IMR-90 (cell line): ENCODE results near the gene ANKRD27. TPM values are rescaled to one million over a fixed set of nuclear protein-coding genes. Genes with fewer than 3 reads are reported as not detected.

Experiments
- ATAC-seq: fragments of 200-7000 bp; cut with Tn5 transposase; 2 replicates; pipeline ENCODE4 v1.9.1; 2020; ENCODE audit warnings: low read depth, mild to moderate bottlenecking, moderate library complexity
- BruUV-seq: library from RNA; stranded (reverse); fragments of 400-500 nt; replicated peaks from 2 replicates; lab custom pipeline; 2021; lab: Mats Ljungman, UMichigan
- CTCF ChIA-PET: fragments of 300-600 bp; formaldehyde crosslinking; extraction: SDS; loops from one replicate; lab custom pipeline; 2021; ENCODE audit warnings: antibody characterized with exemption; lab: Yijun Ruan, JAX
- POLR2A ChIA-PET: fragments of 300-600 bp; sonication (Branson Sonifier 250); formaldehyde crosslinking; loops from one replicate; lab custom pipeline; 2022; ENCODE audit warnings: antibody characterized with exemption; ENCODE audit not compliant: unreplicated experiment; lab: Charles Lee
- DNase-seq: peaks from one replicate; pipeline ENCODE4 v3.0.0; 2013
- H2AFZ ChIP-seq: replicated peaks from 2 replicates; pipeline ENCODE3; 2013; ENCODE audit warnings: low read length, mild to moderate bottlenecking; ENCODE audit not compliant: poor library complexity
- H2AK5ac ChIP-seq: 2 replicates; pipeline ENCODE4 v1.6.1; 2013; ENCODE audit warnings: low read depth, low read length, inconsistent platforms
- H2AK9ac ChIP-seq: replicated peaks from 2 replicates; pipeline ENCODE3; 2013; ENCODE audit warnings: mild to moderate bottlenecking, low read depth, low read length, moderate library complexity; ENCODE audit not compliant: poor library complexity
- H2BK120ac ChIP-seq: 2 replicates; pipeline ENCODE4 v1.6.1; 2013; ENCODE audit warnings: low read depth, low read length, inconsistent platforms
- H2BK15ac ChIP-seq: 3 replicates; pipeline ENCODE4 v1.6.1; 2013; ENCODE audit warnings: low read depth, low read length, inconsistent platforms
- H2BK20ac ChIP-seq: 2 replicates; pipeline ENCODE4 v1.6.1; 2013; ENCODE audit warnings: low read depth, mild to moderate bottlenecking, inconsistent platforms, low read length, moderate library complexity
- H2BK5ac ChIP-seq: 2 replicates; pipeline ENCODE4 v1.6.1; 2013; ENCODE audit warnings: mild to moderate bottlenecking, low read depth, low read length, inconsistent platforms; ENCODE audit not compliant: poor library complexity, severe bottlenecking
- H3K14ac ChIP-seq: replicated peaks from 2 replicates; pipeline ENCODE4 v1.6.1; 2013; ENCODE audit warnings: low read depth, low read length, inconsistent platforms
- H3K18ac ChIP-seq: 2 replicates; pipeline ENCODE4 v1.6.1; 2013; ENCODE audit warnings: low read depth, low read length, control low read depth
- H3K23ac ChIP-seq: 2 replicates; pipeline ENCODE4 v1.6.1; 2013; ENCODE audit warnings: low read depth, low read length, inconsistent platforms
- H3K27ac ChIP-seq: 2 replicates; pipeline ENCODE4 v1.5.1; 2013; ENCODE audit warnings: mild to moderate bottlenecking, control low read depth, low read length; ENCODE audit not compliant: insufficient read depth
- H3K27me3 ChIP-seq: 2 replicates; pipeline ENCODE4 v1.6.1; 2013; ENCODE audit warnings: low read length; ENCODE audit not compliant: control insufficient read depth, insufficient read depth
- H3K36me3 ChIP-seq: 2 replicates; pipeline ENCODE4 v1.6.1; 2013; ENCODE audit warnings: low read length, mixed read lengths; ENCODE audit not compliant: control insufficient read depth, insufficient read depth
- H3K4ac ChIP-seq: 2 replicates; pipeline ENCODE4 v1.6.1; 2013; ENCODE audit warnings: low read depth, low read length, inconsistent platforms
- H3K4me1 ChIP-seq: 2 replicates; pipeline ENCODE4 v1.6.1; 2013; ENCODE audit warnings: low read length, mixed read lengths; ENCODE audit not compliant: control insufficient read depth, insufficient read depth
- H3K4me2 ChIP-seq: 2 replicates; pipeline ENCODE4 v1.6.1; 2013; ENCODE audit warnings: low read depth, mild to moderate bottlenecking, control low read depth, low read length, moderate library complexity
- H3K4me3 ChIP-seq: 2 replicates; pipeline ENCODE4 v1.5.1; 2013; ENCODE audit warnings: low read depth, mild to moderate bottlenecking, control low read depth, low read length, moderate library complexity; ENCODE audit not compliant: insufficient read depth
- H3K56ac ChIP-seq: 2 replicates; pipeline ENCODE4 v1.6.1; 2013; ENCODE audit warnings: low read length, inconsistent platforms; ENCODE audit not compliant: insufficient read depth; ENCODE audit errors: extremely low read depth
- H3K79me1 ChIP-seq, 2 experiments: 2 replicates each; pipeline ENCODE4 v1.6.1; 2013; ENCODE audit warnings: low read length in 2 of 2, inconsistent platforms in 1 of 2, low read depth in 1 of 2
- H3K9ac ChIP-seq: 2 replicates; pipeline ENCODE4 v1.6.1; 2013; ENCODE audit warnings: low read depth, low read length, control low read depth
- H3K9me1 ChIP-seq: 2 replicates; pipeline ENCODE4 v1.6.1; 2013; ENCODE audit warnings: low read length, inconsistent platforms; ENCODE audit not compliant: insufficient read depth
- H3K9me3 ChIP-seq: 2 replicates; pipeline ENCODE4 v1.6.1; 2013; ENCODE audit warnings: low read length; ENCODE audit not compliant: control insufficient read depth, insufficient read depth
- H4K20me1 ChIP-seq: 2 replicates; pipeline ENCODE4 v1.6.1; 2013; ENCODE audit warnings: low read length, inconsistent platforms; ENCODE audit not compliant: insufficient read depth
- H4K5ac ChIP-seq: 2 replicates; pipeline ENCODE4 v1.6.1; 2013; ENCODE audit warnings: mild to moderate bottlenecking, low read depth, low read length, control low read depth
- H4K8ac ChIP-seq, 2 experiments: 2 replicates each; pipeline ENCODE4 v1.6.1; 2013; ENCODE audit warnings: low read depth in 2 of 2, low read length in 2 of 2, control low read depth in 1 of 2, inconsistent platforms in 1 of 2
- H4K91ac ChIP-seq: 2 replicates; pipeline ENCODE4 v1.6.1; 2013; ENCODE audit warnings: low read depth, low read length, inconsistent platforms; ENCODE audit not compliant: insufficient read depth
- BHLHE40 ChIP-seq: fragments of 150-350 bp; IDR thresholded peaks from 2 replicates; pipeline ENCODE4 v1.6.1; 2016; ENCODE audit warnings: mild to moderate bottlenecking, low read depth, low read length
- CEBPB ChIP-seq: IDR thresholded peaks from 2 replicates; pipeline ENCODE4 v1.6.1; 2012; ENCODE audit warnings: low read depth, low read length, improper control_type of control experiment
- CHD1 ChIP-seq: IDR thresholded peaks from 2 replicates; pipeline ENCODE4 v1.6.1; 2012; ENCODE audit warnings: low read depth, low read length, improper control_type of control experiment
- FOS ChIP-seq: fragments of 150-350 bp; IDR thresholded peaks from 2 replicates; pipeline ENCODE4 v1.6.1; 2016; ENCODE audit warnings: low read depth, low read length
- MAFK ChIP-seq: IDR thresholded peaks from 2 replicates; pipeline ENCODE4 v1.6.1; 2012; ENCODE audit warnings: low read depth, low read length, improper control_type of control experiment
- MAZ ChIP-seq: IDR thresholded peaks from 2 replicates; pipeline ENCODE4 v1.6.1; 2012; ENCODE audit warnings: low read depth, mild to moderate bottlenecking, low read length, improper control_type of control experiment, moderate library complexity, borderline replicate concordance
- MXI1 ChIP-seq: IDR thresholded peaks from 2 replicates; pipeline ENCODE4 v1.6.1; 2012; ENCODE audit warnings: low read depth, mild to moderate bottlenecking, low read length, moderate library complexity, borderline replicate concordance
- NFE2L2 ChIP-seq: fragments of 150-350 bp; IDR thresholded peaks from 2 replicates; pipeline ENCODE4 v1.6.1; 2016; ENCODE audit warnings: low read depth, mild to moderate bottlenecking, low read length
- POLR2A ChIP-seq: IDR thresholded peaks from 2 replicates; pipeline ENCODE4 v1.6.1; 2012; ENCODE audit warnings: mild to moderate bottlenecking, low read depth, low read length
- RAD21 ChIP-seq: IDR thresholded peaks from 2 replicates; pipeline ENCODE4 v1.6.1; 2012; ENCODE audit warnings: low read length, improper control_type of control experiment
- RCOR1 ChIP-seq: IDR thresholded peaks from 2 replicates; pipeline ENCODE4 v1.6.1; 2012; ENCODE audit warnings: mild to moderate bottlenecking, low read length, improper control_type of control experiment; ENCODE audit not compliant: insufficient replicate concordance
- RFX5 ChIP-seq: IDR thresholded peaks from 2 replicates; pipeline ENCODE4 v1.8.0; 2012; ENCODE audit warnings: low read depth, mild to moderate bottlenecking, low read length, moderate library complexity
- SMC3 ChIP-seq: fragments of 150-350 bp; IDR thresholded peaks from 2 replicates; pipeline ENCODE4 v1.6.1; 2016; ENCODE audit warnings: low read depth, mild to moderate bottlenecking, antibody characterized with exemption, low read length, moderate library complexity
- USF2 ChIP-seq: fragments of 150-350 bp; IDR thresholded peaks from 2 replicates; pipeline ENCODE4 v1.6.1; 2017; ENCODE audit warnings: mild to moderate bottlenecking, antibody characterized with exemption, low read length, low read depth
- WGBS, 2 experiments: methylation state at CpG; one replicate each; pipeline versions ENCODE4 v1.1.5 to v1.1.7; 2013; ENCODE audit warnings: missing lambda C conversion rate in 2 of 2; ENCODE audit not compliant: insufficient read length in 1 of 2; ENCODE audit errors: extremely low coverage in 2 of 2; 5-methylcytosine and 5-hydroxymethylcytosine counted together
- dilution Hi-C: fragments of 300-500 bp; cut with HindIII; formaldehyde crosslinking; loops from one replicate; pipeline ENCODE4 v1.14.3; 2018; ENCODE audit warnings: low sequenced_read_pairs; ENCODE audit not compliant: unreplicated experiment
- in situ Hi-C: fragments of 300-500 bp; cut with MboI; formaldehyde crosslinking; loops from 3 replicates; pipeline ENCODE4 v1.14.3; 2019; ENCODE audit warnings: low sequenced_read_pairs, inconsistent platforms, mixed read lengths
- intact Hi-C: fragments of 100-400 bp; cut with micrococcal nuclease; formaldehyde crosslinking; loops from 2 replicates; pipeline ENCODE4 v1.10.0; 2022
- polyA plus RNA-seq, 3 experiments: library from polyadenylated mRNA; depleted of rRNA; stranded (reverse); fragments of >200 nt; gene quantifications; 2 replicates each; pipeline ENCODE4 v1.2.3, GENCODE V29; 2012; ENCODE audit warnings: low replicate concordance in 1 of 3
- total RNA-seq: library from RNA; depleted of rRNA; stranded (reverse); fragments of >200 nt; gene quantifications from 2 replicates; pipeline ENCODE4 v1.2.3, GENCODE V29; 2012
- TF ChIP-seq, protein P1 (sequence below): fragments of 150-350 bp; IDR thresholded peaks from 2 replicates; pipeline ENCODE4 v1.6.1; 2016; ENCODE audit warnings: low read depth, mild to moderate bottlenecking, low read length, moderate library complexity, borderline replicate concordance
- TF ChIP-seq, protein P2 (sequence below): conservative IDR thresholded peaks from 2 replicates; pipeline ENCODE4 v1.5.1; 2012; ENCODE audit warnings: mild to moderate bottlenecking, low read depth, low read length, improper control_type of control experiment

Gene ANKRD27
- total and polyA plus RNA-seq, 2 of the 4 experiments (the other 2 are of a cell fraction): 16.7 to 35.0 TPM

DNA sequence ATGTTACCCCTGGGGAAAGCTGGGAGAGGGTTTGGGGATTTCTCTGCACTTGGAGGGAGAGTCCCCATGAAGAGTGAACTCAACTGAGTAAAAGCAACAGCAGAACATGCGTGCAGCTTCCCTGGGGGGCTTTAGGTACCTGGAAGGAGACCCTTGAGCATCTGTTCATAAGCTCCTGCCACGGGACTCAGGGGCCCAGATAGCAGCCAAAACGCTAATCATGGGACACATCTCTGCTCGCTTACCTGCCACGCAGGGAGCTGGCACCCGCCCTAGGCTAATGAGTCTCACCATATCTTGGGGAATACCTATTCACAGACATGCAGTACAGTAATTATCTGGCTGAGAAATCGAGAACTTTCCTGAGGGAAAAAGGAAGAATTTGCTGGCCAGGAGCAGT lies 60.1 kb downstream of the ANKRD27 start:
- ATAC-seq (no peak), DNase-seq (no peak)
- Histone ChIP-seq H2AK9ac (no peak overlapping the region), H3K56ac (no peak overlapping the region), H3K23ac (no peak overlapping the region), H3K79me1 (peaks cover 0 to 2% of the 10 kb centered on the region in 2 experiments; a peak in 1 of 4 replicates), H3K27me3 (no peaks in the 10 kb centered on the region), H2BK120ac (no peak overlapping the region), H3K9ac (no peak overlapping the region), H3K4ac (no peak overlapping the region), H3K4me1 (no peaks in the 10 kb centered on the region), H4K20me1 (no peaks in the 10 kb centered on the region), H4K8ac (no peak overlapping the region), H3K9me1 (no peaks in the 10 kb centered on the region), H2AFZ (no peak overlapping the region), H3K36me3 (peaks cover 54% of the 10 kb centered on the region), H3K4me2 (no peak overlapping the region), H2BK15ac (no peak overlapping the region), H4K5ac (no peak overlapping the region), H2BK20ac (no peak overlapping the region), H4K91ac (no peak overlapping the region), H3K18ac (no peak overlapping the region), H2AK5ac (no peak overlapping the region), H3K14ac (no peak overlapping the region), H2BK5ac (no peak overlapping the region), H3K27ac (no peak overlapping the region), H3K4me3 (no peak overlapping the region), H3K9me3 (no peaks in the 10 kb centered on the region)
- WGBS, 2 experiments: 100% methylated on average over 2 of the region's 7 CpGs; no CpG with 5 or more reads in 1 of the 2 experiments
- CTCF ChIA-PET: no interaction called here
- BruUV-seq: no TSS peak
- POLR2A ChIA-PET: no interaction called here
- intact Hi-C loops (no loop called here), dilution Hi-C loops (no loop called here), in situ Hi-C loops (no loop called here)
- TF ChIP-seq MXI1 (no peak), FOS (no peak), RCOR1 (no peak), MAZ (no peak), USF2 (no peak), MAFK (no peak), CHD1 (no peak), SMC3 (no peak), POLR2A (no peak), BHLHE40 (no peak), CEBPB (no peak), RAD21 (no peak), NFE2L2 (no peak), RFX5 (no peak)
- TF ChIP-seq, protein P1, sequence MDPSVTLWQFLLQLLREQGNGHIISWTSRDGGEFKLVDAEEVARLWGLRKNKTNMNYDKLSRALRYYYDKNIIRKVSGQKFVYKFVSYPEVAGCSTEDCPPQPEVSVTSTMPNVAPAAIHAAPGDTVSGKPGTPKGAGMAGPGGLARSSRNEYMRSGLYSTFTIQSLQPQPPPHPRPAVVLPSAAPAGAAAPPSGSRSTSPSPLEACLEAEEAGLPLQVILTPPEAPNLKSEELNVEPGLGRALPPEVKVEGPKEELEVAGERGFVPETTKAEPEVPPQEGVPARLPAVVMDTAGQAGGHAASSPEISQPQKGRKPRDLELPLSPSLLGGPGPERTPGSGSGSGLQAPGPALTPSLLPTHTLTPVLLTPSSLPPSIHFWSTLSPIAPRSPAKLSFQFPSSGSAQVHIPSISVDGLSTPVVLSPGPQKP: no peak
- TF ChIP-seq, protein P2, sequence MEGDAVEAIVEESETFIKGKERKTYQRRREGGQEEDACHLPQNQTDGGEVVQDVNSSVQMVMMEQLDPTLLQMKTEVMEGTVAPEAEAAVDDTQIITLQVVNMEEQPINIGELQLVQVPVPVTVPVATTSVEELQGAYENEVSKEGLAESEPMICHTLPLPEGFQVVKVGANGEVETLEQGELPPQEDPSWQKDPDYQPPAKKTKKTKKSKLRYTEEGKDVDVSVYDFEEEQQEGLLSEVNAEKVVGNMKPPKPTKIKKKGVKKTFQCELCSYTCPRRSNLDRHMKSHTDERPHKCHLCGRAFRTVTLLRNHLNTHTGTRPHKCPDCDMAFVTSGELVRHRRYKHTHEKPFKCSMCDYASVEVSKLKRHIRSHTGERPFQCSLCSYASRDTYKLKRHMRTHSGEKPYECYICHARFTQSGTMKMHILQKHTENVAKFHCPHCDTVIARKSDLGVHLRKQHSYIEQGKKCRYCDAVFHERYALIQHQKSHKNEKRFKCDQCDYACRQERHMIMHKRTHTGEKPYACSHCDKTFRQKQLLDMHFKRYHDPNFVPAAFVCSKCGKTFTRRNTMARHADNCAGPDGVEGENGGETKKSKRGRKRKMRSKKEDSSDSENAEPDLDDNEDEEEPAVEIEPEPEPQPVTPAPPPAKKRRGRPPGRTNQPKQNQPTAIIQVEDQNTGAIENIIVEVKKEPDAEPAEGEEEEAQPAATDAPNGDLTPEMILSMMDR: no peak
